Karpas-422 (cell line): ENCODE data around the gene DYNC1H1. TPM values are rescaled to one million over a fixed set of nuclear protein-coding genes. Genes with fewer than 3 reads are reported as not detected.
A peak's percentile ranks its signal among the peaks of the same experiment; 100 is the strongest.

Source experiments
- DNase-seq: peaks from one replicate; pipeline ENCODE4 v3.0.0-alpha.2; 2015
- H2AFZ ChIP-seq: fragments of 200-600 bp; sonication (generic); 2 replicates; pipeline ENCODE4 v1.6.1; 2014; ENCODE audit warnings: antibody characterized with exemption, low read length, mixed read lengths
- H3K27ac ChIP-seq: fragments of 200-600 bp; sonication (generic); 2 replicates; pipeline ENCODE4 v1.5.1; 2014; ENCODE audit warnings: mild to moderate bottlenecking, low read length, moderate library complexity
- H3K27me3 ChIP-seq: fragments of 200-600 bp; sonication (generic); 2 replicates; pipeline ENCODE4 v1.6.1; 2014; ENCODE audit warnings: low read length, mixed read lengths
- H3K36me3 ChIP-seq: fragments of 200-600 bp; sonication (generic); 2 replicates; pipeline ENCODE4 v1.6.1; 2014; ENCODE audit warnings: low read length, mixed read lengths; ENCODE audit not compliant: insufficient read depth
- H3K4me1 ChIP-seq: fragments of 200-600 bp; sonication (generic); 2 replicates; pipeline ENCODE4 v1.6.1; 2014; ENCODE audit warnings: mild to moderate bottlenecking, low read length, mixed read lengths
- H3K4me2 ChIP-seq: fragments of 200-600 bp; sonication (generic); 2 replicates; pipeline ENCODE4 v1.6.1; 2014; ENCODE audit warnings: low read length, low read depth, mild to moderate bottlenecking; ENCODE audit not compliant: poor library complexity, severe bottlenecking
- H3K4me3 ChIP-seq: fragments of 200-600 bp; sonication (generic); 2 replicates; pipeline ENCODE4 v1.5.1; 2014; ENCODE audit warnings: mild to moderate bottlenecking, antibody characterized with exemption, low read length, mixed read lengths
- H3K79me2 ChIP-seq: fragments of 200-600 bp; sonication (generic); 2 replicates; pipeline ENCODE4 v1.6.1; 2014; ENCODE audit warnings: mild to moderate bottlenecking, low read length, mixed read lengths
- H3K9ac ChIP-seq: fragments of 200-600 bp; sonication (generic); 2 replicates; pipeline ENCODE4 v1.6.0; 2014; ENCODE audit warnings: low read length
- H3K9me2 ChIP-seq: fragments of 200-600 bp; sonication (generic), shearing (Covaris generic); replicated peaks from 2 replicates; pipeline ENCODE4 v1.6.0; 2014; ENCODE audit warnings: mild to moderate bottlenecking, low read length, moderate library complexity; ENCODE audit not compliant: insufficient read depth
- H3K9me3 ChIP-seq: fragments of 300-700, 200-600 bp; sonication (generic); 2 replicates; pipeline ENCODE4 v1.6.1; 2014; ENCODE audit warnings: low read length, mixed read lengths
- H4K20me1 ChIP-seq: fragments of 200-600 bp; sonication (generic); 2 replicates; pipeline ENCODE4 v1.6.1; 2014; ENCODE audit warnings: mild to moderate bottlenecking, antibody characterized with exemption, low read length, low read depth; ENCODE audit not compliant: insufficient read depth
- total RNA-seq: library from RNA; depleted of rRNA; stranded (reverse); fragments of >200 nt; shearing (Covaris generic); gene quantifications from 2 replicates; pipeline ENCODE4 v1.2.3, GENCODE V29; 2014; ENCODE audit warnings: low replicate concordance; rRNA removed

DYNC1H1 gene
- total RNA-seq = 240 and 340 TPM in 2 replicates

GRCh38 chr14:101964297-101965180, at the start of gene DYNC1H1:
Gene DYNC1H1, plus strand, starts transcription at chr14:101964573. Its CDS starts 119 bp downstream, at chr14:101964692.
- Histone ChIP-seq H3K36me3 (peaks cover 10% of the 10 kb centered on the region; the same call in 1 of the 2 replicates), H3K9ac (peak within 1 kb of the TSS; percentile 97), H4K20me1 (peaks cover 5% of the 10 kb centered on the region; the same call in 1 of the 2 replicates), H3K4me2 (peak within 1 kb of the TSS; percentile 84), H3K4me3 (peak within 1 kb of the TSS; percentile 92), H3K9me3 (no peaks in the 10 kb centered on the region), H3K9me2 (no peaks in the 10 kb centered on the region), H3K4me1 (peaks cover 62% of the 10 kb centered on the region), H3K27me3 (no peaks in the 10 kb centered on the region), H3K27ac (peak within 1 kb of the TSS; percentile 57), H3K79me2 (peaks cover 52% of the 10 kb centered on the region), H2AFZ (peak within 1 kb of the TSS; percentile 95)
- peak; percentile 98 for DNase-seq

DNA sequence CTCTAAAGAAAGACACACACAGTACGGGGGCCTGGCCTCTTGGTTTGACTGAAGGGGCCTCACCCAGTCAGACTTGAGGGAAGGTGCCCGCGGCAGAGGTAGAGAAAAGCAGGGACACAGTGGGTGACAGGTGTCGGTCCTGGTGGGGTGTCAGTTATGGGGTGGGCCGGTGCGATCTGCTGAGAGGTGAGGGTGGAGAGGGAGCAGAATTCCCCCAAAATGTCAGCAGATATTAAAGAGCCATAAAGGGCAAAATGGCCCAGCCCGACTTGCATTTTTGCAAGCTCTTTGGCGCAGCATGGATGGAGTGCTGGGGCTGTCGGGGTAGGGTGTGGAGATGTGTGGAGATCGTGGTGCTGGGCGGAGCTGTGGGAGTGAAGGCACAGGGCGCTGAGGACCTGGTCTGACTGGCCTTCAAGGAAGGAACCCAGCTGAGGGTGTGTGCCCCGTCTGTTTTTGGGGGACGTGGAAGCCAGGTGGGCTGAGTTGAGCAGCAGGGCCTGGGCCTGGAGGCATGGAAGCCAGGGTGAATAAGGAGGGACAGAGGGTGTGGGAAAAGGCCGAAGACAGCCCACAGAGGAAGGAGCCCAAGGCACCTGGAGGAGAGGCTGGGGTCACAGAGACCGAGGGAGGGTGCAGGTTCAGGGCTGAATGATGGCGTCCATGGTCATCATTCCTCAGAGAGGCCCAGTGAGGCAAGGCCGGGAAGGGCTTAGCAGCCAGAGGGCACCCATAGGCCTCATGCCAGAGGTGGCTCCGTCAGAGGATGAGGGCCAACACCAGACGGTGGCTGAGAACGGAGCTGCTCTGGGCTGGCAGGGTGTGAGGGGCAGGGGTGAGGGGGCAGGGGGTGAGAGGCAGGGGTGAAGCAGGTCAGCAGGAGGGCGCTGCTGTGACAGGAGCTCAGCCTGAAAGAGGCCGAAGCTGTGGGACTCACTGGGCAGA, 48.2 kb upstream of the DYNC1H1 start:
- H3K27ac ChIP-seq = peak overlapping the region; percentile 94
- peaks cover 41% of the 10 kb centered on the region for H3K4me1 ChIP-seq
- peaks cover 12% of the 10 kb centered on the region; the same call in 1 of the 2 replicates for H3K36me3 ChIP-seq
- peak overlapping the region; percentile 65 for H3K9ac ChIP-seq
- no peak for DNase-seq
- H3K9me2 ChIP-seq = no peaks in the 10 kb centered on the region
- H2AFZ ChIP-seq = no peak overlapping the region
- H3K9me3 ChIP-seq = no peaks in the 10 kb centered on the region
- H3K79me2 ChIP-seq = no peaks in the 10 kb centered on the region
- H3K27me3 ChIP-seq = no peaks in the 10 kb centered on the region
- H4K20me1 ChIP-seq = no peaks in the 10 kb centered on the region
- no peak overlapping the region for H3K4me3 ChIP-seq
- peak overlapping the region; percentile 78 for H3K4me2 ChIP-seq

DNA sequence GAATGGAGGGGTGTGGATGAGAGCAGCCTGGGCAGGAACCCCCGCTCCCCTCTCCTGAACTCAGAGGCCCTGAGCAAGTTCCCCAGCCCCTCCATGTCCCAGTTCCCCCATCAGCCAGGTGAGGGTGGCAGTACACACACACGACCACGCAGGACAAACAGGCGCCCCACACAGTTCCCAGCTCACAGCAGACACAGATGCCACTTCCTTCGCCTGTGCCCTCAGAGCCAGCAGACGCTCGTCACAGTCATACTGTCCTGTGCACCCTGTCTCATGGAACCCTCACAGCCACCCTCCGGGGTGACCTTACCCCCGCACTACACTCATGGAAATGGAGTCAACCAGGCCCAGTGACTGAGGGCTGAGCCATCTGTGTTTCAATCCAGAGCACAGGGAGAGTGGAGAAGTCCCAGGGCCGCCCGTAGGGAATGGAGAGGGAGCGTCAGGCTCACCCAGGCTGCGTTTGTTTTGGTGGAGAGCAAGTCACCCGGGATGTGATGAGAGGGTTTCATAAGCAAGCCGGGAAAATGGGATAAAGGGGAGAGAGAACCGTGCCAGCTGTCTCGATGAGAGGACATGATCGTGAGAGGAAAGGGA, 47.5 kb upstream of the DYNC1H1 start:
- Histone ChIP-seq H2AFZ (no peak overlapping the region), H3K27ac (peak overlapping the region; percentile 94), H3K4me1 (peaks cover 41% of the 10 kb centered on the region), H3K27me3 (no peaks in the 10 kb centered on the region), H3K36me3 (peaks cover 12% of the 10 kb centered on the region; the same call in 1 of the 2 replicates), H3K79me2 (no peaks in the 10 kb centered on the region), H3K4me2 (peak overlapping the region; percentile 78), H3K9me3 (no peaks in the 10 kb centered on the region), H3K9me2 (no peaks in the 10 kb centered on the region), H4K20me1 (no peaks in the 10 kb centered on the region), H3K9ac (peak overlapping the region; percentile 65), H3K4me3 (peak overlapping the region; percentile 57; the same call in 1 of the 2 replicates)
- no peak for DNase-seq

- peak overlapping the region; percentile 65 for H3K9ac ChIP-seq
- H4K20me1 ChIP-seq = no peaks in the 10 kb centered on the region
- peaks cover 12% of the 10 kb centered on the region; the same call in 1 of the 2 replicates for H3K36me3 ChIP-seq
- peak overlapping the region; percentile 94 for H3K27ac ChIP-seq
- H3K4me3 ChIP-seq = peak overlapping the region; percentile 57
- peak overlapping the region; percentile 78 for H3K4me2 ChIP-seq
- H3K79me2 ChIP-seq = no peaks in the 10 kb centered on the region
- H3K27me3 ChIP-seq = no peaks in the 10 kb centered on the region
- no peaks in the 10 kb centered on the region for H3K9me3 ChIP-seq
- H3K9me2 ChIP-seq = no peaks in the 10 kb centered on the region
- DNase-seq = peak; percentile 92
- H3K4me1 ChIP-seq = peaks cover 41% of the 10 kb centered on the region
- H2AFZ ChIP-seq = peak overlapping the region; percentile 3; the same call in 1 of the 2 replicates
Measured at GRCh38 chr14:101917413-101918017, 46.9 kb upstream of the DYNC1H1 start.

DNA sequence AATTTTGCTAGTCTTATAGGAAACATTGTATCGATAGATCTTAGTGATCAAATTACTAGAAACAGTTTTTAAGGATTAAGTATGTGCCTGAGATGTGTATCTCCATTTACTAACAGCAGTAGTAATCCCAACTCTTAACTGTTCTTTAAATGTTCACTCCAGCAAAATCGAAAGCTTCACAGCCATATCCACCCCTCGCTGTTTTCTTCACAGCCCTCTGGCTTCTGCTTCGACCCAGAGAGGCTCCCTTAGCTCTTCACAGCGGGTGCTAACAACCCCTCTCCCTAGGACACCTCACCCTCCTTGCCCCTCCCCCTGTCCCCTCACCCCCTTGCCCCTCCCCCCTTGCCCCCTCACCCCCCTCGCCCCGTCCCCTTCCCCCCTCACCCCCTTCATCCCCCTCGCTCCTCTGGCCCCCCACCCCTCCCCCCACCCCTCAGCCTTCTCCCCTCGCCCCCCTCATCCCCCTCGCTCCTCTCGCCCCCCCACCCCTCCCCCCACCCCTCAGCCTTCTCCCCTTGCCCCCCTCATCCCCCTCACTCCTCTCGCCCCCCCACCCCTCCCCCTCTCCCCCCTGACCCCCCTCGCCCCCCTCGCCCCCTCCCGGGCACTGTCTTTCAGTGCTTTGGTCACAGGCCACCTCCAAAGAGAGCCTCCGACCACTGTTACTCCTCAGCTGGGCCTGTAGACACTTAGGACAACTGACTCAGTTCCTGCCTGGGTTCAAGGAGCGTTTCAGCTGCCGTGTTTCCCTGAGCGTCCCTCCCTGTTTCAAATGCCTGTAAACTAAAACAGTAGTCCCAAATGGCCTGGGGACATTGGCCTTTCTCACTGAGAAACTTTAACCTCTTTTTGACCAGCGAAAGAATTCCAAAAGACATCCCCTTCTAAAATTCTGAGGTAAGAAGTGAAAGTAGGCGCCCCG, 46.0 kb upstream of the DYNC1H1 start:
- H3K4me3 ChIP-seq = peak overlapping the region; percentile 57
- H3K36me3 ChIP-seq = peaks cover 12% of the 10 kb centered on the region; the same call in 1 of the 2 replicates
- H3K4me1 ChIP-seq = peaks cover 41% of the 10 kb centered on the region
- H3K27ac ChIP-seq = peak overlapping the region; percentile 94
- no peaks in the 10 kb centered on the region for H3K79me2 ChIP-seq
- H3K9me3 ChIP-seq = no peaks in the 10 kb centered on the region
- peak overlapping the region; percentile 65 for H3K9ac ChIP-seq
- no peaks in the 10 kb centered on the region for H3K9me2 ChIP-seq
- H2AFZ ChIP-seq = peak overlapping the region; percentile 3; the same call in 1 of the 2 replicates
- DNase-seq = no peak
- H3K4me2 ChIP-seq = peak overlapping the region; percentile 78
- H3K27me3 ChIP-seq = no peaks in the 10 kb centered on the region
- no peaks in the 10 kb centered on the region for H4K20me1 ChIP-seq

- no peaks in the 10 kb centered on the region for H3K9me3 ChIP-seq
- peaks cover 35% of the 10 kb centered on the region for H3K4me1 ChIP-seq
- H3K79me2 ChIP-seq = no peaks in the 10 kb centered on the region
- DNase-seq = no peak
- no peaks in the 10 kb centered on the region for H3K9me2 ChIP-seq
- no peak overlapping the region for H2AFZ ChIP-seq
- H4K20me1 ChIP-seq = no peaks in the 10 kb centered on the region
- H3K27ac ChIP-seq = peak overlapping the region; percentile 18
- no peak overlapping the region for H3K4me2 ChIP-seq
- no peak overlapping the region for H3K9ac ChIP-seq
- H3K36me3 ChIP-seq = peaks cover 4% of the 10 kb centered on the region; the same call in 1 of the 2 replicates
- no peaks in the 10 kb centered on the region for H3K27me3 ChIP-seq
- H3K4me3 ChIP-seq = no peak overlapping the region
Measured at GRCh38 chr14:101920271-101920670, 44.1 kb upstream of the DYNC1H1 start.
